ENCODE results near the gene DOCK8.

DNA sequence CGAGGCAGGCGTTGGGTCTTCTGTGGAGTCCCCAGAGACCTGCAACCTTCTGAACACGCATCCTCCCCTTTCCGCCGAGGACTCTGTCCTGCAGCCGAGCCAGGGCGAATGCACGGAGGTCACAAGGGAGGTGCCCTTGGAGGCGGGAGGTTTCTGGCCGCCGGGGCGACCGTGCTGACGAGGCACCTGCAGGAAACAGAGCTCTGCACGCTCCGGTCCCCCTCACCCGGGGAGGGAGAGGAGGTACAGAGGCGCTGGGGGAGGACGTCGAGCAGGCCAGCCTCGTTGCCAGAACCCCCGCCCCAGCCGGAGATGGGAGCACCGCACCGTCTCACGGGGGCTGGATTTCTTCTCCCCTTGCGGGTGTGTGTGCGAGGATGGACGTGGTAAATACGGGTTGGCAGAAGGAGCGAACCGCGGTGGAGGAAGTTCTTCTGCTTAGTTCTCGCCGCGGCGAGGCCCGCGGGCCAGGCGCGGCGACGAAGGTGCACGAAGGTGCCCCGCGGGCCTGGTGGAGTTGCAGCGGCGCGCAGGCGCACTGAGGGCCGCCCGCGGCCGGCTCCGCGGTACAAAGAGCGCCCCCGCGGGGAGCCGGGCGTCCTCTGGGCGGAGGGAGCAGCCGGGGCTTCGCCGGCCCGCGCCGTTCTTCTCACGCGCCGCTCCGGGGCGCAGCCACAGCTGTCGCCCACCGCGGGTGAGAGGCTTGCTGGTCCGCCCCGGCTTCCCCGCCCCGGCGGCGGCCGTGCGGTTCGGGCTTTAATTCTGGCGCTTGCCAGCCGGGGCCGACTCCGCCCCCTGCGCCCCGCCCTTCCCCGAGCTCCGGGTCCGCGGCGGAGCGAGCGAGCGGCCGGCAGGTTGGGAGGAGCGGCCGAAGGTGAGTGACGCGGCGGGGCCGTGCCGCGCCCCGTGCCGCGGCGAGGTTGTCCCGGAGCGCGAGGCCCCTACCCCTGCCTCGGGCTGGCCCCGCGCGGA is 289.5 kb downstream of the DOCK8 start, which contains the start of gene KANK1:
- TF ChIP-seq, protein P1, sequence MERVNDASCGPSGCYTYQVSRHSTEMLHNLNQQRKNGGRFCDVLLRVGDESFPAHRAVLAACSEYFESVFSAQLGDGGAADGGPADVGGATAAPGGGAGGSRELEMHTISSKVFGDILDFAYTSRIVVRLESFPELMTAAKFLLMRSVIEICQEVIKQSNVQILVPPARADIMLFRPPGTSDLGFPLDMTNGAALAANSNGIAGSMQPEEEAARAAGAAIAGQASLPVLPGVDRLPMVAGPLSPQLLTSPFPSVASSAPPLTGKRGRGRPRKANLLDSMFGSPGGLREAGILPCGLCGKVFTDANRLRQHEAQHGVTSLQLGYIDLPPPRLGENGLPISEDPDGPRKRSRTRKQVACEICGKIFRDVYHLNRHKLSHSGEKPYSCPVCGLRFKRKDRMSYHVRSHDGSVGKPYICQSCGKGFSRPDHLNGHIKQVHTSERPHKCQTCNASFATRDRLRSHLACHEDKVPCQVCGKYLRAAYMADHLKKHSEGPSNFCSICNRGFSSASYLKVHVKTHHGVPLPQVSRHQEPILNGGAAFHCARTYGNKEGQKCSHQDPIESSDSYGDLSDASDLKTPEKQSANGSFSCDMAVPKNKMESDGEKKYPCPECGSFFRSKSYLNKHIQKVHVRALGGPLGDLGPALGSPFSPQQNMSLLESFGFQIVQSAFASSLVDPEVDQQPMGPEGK (CRISPR knock-in tag; IDR thresholded peaks at IDR 0.05; ENCODE audit: borderline replicate concordance) = no peak
- TF ChIP-seq ISL1 (CRISPR knock-in tag; IDR thresholded peaks at IDR 0.05) (no peak), GLIS3 (CRISPR knock-in tag; IDR thresholded peaks at IDR 0.05) (no peak), ARNTL (CRISPR knock-in tag; IDR thresholded peaks at IDR 0.05; ENCODE audit: borderline replicate concordance, low read depth) (no peak)

All from SK-N-SH treated with all-trans-retinoic acid at 6 μM for 48 hours (cell line).